NCI-H82 (cell line): ENCODE results near the gene PCDH9.
"Not testable (repeated sequence)": the region's sequence is repeated elsewhere in the genome, so short reads cannot be mapped to it uniquely, and the experiment has no call there.

ENCODE experiments used
- DNase-seq: peaks from one replicate; lab custom pipeline; 2025; lab: John Stamatoyannopoulos, UW

PCDH9 gene

DNA sequence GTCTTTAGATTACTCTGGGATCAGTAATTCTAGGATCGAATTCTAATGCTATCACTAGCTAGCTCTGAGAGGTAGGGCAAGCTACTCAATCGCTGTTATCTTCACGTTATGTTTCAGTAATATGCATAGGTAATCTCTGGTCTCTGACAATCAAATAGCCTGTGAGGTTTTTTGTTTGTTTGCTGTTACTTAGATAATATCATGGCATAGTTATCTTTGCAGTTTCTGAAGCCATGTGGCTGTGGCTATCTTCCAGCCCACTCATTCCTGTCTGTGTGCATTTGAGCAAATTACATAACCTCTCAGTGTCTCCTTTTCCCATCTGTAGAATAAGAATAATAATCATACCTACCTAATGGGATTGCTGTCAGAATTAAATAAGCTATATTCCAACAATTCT, 330.2 kb downstream of the PCDH9 start:
- DNase-seq = no peak

DNA sequence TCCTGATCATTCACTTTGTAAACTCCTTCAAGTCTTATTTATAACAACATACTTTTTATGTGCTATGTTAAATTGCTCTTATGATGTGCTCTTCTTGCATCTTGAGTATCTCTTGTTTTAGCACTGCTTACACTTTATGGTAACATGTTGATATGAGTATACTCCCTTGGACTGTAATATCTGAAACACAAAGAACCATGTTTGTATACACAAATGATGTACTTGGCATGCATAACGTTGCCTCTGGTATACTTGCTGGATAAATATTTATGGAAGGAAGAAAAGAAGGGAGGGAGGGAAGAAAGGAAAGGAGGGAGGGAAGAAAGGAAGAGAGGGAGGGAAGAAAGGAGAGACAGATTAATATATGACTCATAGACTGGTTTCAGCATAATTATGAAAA, 333.2 kb downstream of the PCDH9 start:
- DNase-seq = no peak

DNA sequence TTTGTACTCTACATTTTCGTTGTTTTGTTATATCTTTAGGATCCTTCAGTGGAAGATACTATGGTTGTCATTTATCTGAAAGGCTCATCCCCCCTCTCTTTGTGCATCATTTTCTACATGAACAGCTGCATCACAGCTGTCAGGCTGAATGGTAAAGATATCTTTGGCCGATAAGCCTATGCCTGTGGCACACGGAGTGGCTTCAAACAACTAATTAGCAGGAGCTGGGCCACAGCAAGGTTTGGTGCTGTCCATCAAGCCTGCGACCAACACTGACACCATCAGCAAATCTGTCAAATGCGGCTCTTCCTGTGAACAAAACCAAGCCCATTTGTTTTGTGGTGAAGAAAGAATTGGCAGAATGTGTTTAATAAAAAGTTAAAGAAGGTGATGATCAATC, 334.4 kb downstream of the PCDH9 start:
- peak; percentile 18 for DNase-seq

DNA sequence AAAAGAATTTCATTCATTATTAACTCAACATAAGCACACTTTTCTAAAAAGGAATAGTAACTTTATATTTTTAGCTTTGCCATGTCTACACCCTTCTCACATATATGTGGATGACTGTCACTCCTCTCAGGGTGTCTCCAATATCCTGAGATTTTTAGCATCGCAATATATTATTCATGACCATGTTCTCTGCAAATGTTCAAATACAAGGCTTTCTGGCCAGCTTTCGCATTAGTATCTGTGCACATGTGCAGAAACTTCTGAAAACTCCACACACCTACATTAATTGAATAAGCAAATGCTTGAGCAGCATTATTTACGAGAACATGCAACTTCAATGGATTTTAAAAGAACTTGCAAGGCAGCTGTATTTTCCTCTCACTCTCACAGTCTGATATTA, 334.8 kb downstream of the PCDH9 start:
- DNase-seq = no peak

DNA sequence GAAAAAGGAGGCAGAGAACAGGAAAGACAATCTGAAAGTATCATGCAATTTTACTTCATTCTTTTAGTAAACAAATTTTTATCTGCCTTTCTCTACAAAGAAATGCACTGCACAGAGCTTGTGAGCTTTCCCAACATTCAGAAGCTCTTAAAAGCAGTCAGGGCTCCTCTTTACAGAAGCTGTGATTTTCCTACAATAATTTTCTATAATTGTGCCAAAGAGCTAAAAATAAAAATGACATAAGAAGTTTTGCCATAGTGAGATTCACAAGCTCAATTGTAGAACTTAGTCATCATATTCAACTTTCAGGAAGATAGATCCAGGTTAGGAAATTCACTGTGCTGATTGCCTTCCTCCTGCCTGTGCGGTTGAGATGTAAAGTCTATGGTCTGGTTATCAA, 341.4 kb downstream of the PCDH9 start:
- no peak for DNase-seq

DNA sequence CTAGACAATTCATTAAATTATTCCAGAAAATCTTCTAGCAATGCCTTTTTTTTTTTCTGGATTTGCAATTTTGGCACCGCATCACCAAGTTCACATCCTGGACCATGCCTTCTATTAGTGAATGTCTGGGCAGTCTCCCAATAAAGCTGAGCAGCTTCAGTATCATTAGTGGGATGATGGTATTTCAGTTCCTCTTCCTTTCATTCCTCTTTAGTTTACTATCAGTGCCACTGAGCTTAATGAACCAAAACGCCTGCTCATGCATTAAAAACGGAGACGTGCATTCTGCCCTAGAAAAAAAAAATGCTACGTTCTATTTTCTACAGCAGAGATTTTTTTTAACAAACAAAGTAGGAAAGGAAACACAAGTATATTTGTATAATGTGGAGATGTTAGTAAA, 343.0 kb downstream of the PCDH9 start:
- no peak for DNase-seq

DNA sequence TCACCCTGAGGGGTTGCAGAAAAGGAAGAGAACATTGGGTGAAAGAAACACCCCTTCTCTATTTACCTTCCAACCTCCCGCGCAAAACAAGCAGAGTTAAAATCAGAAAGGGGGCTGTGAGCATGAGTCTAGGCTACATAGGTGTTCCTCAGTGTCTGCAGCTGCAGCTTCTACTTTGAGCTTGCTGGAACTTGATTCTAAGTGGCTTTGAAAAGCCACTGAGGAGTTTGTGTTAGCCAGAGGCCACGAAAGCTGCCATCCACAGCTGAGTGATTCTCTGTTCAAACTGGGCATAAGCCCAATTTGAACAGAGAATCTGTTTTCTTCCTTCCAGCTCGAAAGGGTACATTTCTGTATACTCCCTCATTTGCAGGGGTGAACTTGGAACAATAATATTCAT, 343.9 kb downstream of the PCDH9 start:
- no peak for DNase-seq

DNA sequence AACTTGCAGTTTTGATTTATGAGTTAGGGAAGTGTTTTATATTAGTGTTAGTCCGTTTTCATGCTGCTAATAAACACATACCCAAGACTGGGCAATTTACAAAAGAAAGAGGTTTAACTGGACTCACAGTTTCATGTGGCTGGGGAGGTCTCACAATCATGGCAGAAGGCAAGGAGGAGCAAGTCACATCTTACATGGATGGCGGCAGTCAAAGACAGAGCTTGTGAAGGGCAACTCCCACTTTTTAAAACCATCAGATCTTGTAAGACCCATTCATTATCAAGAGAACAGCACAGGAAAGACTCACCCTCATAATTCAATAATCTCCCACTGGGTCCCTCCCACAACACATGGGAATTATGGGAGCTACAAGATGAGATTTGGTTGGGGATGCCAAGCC, 349.0 kb downstream of the PCDH9 start:
- not testable (repeated sequence) for DNase-seq

DNA sequence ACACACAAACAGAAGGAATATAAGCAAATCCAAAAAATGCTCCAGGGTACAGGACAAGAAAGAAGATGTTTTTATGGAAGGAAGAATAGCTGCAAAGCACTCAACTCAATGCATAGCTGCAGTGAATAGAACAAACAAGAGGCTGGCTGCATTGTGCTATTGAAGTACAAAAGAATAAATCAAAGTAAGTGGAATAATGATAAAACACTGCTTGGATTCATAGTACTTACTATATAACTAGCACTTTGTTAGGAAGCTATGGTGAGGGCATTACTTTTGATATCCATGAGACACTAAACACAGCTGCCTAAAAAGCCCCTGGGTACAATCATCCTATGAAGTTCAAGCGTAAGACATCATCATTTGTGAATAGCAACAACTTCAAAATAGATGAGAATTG, 350.1 kb downstream of the PCDH9 start:
- DNase-seq = no peak

DNA sequence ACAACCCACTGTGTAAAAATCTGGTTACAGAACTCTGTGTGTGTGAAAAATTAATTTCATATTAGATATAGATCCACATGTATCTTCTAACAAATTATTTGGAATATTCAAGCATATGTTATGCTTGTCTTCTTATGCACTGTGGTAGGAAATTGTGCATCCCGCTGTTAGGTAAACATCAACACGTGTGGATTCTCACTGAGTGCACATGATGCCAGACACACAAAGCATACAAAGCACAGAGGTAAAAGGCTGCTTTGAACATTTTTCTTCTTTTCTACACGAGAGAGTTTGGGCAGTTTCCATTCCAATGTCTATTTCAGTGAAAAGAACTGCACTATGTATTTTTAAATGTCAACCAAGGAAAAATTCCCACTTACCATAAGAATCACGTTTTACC, 354.9 kb downstream of the PCDH9 start:
- no peak for DNase-seq

DNA sequence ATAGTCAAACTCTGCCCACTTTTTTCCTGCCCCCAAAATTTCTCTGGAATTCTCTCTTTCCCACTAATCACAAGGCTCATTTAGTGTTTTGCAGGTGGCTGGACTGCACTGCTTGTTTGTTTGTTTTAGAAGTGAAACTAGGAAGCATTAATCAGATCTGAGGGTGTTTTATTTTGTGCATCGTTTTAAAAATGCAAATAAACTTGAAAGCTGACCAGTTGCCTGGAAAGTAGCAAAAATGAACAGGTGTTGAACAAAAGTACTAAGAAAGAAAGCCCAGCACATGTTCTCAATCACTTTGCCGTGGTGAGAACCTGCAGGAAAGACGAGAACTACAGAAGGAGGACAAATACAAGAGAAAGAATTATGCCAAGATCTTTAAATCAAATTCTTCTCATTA, 365.5 kb downstream of the PCDH9 start:
- DNase-seq = no peak

DNA sequence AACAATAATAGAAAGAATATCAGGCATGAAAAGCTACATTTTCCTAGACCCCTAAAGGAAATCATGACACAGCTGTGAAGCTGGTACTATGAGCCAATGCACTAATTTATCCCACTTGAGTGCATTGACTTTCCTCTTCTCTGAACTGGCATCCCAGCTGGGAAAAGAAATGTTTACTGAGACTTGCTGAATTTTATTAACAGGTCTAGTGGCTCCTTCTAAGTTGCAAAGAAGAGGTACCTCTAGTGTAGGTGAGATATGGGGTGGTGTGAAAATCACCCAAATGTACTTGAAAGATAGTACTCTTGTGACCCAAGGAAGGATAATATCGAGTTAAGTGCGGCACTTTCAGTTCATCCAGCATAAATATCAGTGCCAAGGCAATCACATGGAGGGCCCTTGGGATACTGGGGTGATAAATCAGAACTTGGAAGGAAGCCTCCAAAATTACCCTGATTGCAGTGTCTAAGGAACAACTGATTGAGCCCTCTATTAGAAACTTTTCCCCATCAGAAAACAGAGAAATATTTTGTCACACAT, 369.2 kb downstream of the PCDH9 start:
- no peak for DNase-seq

DNA sequence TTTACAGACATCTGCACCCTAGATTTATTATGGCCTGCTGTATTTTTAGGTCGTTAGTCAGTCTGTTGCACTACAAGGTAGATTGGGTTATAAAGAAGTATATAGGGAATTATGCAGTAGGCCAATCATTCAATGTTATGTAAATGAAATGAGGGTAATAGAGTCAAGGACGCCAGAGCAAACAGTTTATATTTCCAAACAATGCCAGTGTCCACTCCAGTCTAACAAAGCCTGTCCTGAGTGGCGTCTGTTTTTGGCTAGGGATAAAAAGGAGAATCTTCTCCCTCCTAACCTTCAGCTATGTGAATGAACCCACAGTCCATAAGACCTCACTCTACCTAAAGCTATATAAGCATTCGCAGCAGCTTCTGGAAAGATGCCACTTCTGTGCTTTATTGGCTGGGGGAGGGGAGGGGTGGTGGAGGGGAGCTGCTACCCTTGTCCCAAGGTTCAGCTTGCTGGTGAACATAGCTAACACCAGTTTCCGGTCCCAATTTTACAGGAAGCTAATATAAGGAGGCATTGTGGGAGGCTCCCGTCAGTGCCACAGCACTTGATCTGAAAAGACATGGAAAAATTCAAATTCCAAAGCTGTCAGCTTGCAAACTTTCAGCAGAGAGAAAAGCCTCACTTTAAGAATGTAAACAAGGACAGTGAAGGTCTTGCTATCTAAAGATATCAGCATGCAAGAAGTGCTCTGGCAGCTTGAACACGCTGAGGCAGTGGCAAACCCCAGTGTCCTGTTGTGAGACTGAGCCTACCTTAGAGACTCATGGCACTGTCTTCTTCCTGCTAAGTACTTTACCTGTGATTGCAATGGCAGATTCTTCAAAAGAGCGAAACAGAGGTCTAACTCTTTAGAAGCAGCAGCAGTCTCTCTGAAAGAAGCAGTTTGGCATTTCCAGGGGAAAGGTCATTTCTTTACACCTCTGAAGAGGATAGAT, 369.9 kb downstream of the PCDH9 start:
- DNase-seq = no peak

DNA sequence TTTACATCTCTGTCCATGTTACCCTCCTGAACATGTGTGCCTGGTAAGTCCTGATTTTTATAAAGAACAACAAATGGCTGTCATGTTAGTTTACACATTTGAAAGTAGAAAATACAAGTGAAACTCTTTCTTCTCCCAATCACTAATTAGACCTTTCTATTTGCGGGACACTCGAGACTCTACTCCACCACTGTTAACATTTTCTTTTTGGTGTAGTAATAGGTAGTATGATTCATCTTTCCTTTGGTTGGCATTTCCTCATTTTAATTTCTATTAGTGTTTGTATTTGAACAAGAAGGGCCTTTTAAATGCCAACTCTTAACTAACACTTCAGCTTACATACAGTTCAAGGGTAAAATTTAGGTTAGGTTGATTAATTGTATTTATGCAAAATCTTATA, 371.1 kb downstream of the PCDH9 start:
- no peak for DNase-seq

DNA sequence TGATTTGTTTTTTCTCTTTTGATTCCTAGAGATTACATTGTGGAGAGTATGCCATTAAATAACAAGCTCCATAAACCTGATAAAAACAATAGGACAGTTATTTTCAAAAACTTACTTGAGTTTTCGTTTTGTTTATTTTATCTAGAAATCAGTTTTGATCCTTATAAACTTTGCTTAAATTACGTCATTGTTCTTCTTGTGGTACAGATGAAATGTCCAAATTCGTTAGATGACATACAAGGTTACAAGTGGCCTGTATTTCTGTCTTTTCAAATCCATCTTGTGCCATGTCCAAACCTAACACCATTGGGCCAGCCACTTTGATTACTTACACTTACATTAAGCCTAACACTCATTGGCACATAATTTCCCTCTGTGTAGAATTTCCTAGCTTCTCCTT, 372.0 kb downstream of the PCDH9 start:
- DNase-seq = no peak

DNA sequence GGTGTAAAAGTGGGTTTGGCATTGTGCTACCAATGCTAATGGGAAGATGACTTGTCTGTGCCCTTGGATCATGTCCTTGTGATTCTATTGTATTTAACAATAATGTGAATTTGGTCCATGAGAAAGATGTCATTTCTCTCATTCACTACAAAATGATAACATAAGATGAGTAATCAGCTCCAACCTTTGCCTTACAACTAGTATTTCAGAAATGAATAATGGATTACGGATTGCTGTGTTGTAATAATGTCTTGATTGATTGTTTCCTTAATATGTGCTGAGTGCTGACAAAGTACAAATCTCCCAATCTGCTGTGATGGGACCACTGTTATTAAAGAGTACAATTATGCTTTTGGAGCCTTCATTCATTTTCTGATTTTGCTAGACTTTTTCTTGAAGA, 375.0 kb downstream of the PCDH9 start:
- peak; percentile 14 for DNase-seq

DNA sequence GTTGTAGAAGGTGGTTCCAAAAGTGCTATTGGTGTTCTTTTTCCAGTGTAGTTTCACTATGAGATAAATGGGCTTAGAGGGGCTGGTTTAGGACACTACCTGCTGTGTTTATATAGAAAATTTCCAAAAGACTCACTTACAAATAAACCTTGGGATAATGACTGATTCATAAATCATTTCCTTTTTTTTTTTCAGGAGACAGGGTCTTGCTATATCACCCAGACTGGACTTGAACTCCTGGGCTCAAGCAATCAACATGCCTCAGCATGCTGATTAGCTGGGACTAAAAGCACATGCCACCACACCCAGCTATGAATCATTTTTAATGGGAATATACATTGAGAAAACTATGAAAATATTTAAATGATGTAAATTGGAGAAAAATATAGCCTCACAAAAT, 376.6 kb downstream of the PCDH9 start:
- DNase-seq = no peak

DNA sequence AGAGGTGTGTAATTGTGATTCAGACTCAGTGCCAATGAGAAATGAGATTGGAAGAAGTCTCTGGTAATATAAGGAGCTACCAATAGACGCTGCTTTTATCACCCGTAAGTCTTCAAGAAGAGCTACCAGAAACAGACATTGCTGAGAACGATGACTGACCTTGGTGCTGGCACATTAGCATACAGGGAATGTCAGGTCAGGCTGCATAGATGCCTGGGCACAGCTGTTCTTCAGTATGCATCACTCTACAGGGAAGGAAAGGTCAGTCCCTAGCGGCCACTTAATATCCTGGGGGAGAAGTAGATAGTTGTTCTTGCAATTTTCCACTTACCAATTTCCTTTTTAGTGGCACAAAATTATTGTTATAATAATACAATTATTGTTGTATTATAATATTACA, 380.4 kb downstream of the PCDH9 start:
- DNase-seq = no peak

DNA sequence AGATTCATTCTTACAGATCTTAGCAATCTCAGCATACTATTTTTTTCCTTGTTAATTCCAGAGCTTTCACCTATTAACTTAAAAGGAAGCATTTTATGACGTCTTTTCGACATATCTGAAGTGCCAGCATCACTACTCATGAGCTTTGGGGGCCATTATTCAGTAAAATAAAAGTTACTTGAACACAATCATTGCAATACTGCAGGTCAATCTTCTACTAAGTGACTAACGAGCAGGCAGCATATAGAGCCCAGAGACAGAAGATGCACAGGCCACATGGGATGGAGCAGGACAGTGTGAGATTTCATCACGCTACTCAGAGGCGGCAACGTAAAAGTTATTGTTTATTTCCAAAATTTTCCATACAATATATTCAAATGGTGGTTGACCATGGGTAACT, 382.6 kb downstream of the PCDH9 start:
- DNase-seq = no peak

DNA sequence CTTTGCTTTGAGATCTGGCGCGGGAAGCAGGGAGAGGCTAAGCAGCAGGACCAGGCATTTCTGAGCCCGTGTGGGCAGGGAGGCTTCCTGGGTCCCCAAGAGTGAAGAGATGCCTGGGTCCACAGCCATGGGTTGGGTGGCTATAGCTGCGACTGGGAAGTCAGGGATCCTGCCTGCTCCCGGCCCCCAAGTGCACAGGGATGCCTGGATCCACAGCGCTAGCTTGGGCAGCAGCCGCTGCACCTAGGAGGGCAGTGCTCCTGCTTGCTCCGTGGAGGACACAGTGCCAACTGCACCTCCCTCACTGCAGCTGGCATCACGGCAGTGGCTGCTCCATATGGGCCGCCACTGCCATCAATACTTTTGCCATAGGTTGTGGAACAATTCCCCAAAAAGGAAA, 384.7 kb downstream of the PCDH9 start:
- no peak for DNase-seq

DNA sequence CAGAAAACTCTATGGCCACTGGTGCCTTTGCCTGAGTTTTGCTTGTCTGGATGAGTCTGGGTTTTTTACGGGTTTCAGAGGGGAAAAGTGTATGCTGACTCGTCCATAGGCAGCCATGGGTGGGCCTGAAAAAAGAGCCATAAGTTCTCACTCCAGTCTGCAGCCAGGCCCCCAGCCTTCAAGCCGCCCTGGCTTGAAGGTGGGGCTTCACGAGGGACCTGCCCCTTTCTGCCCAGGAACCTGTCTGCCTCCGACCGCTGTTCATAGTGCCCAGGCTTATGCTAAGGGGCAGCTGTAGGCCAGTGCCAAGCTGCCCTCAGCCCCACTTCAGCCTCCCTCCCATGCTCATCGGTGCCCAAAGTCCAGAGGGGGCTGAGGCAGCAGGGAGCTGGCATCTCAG, 385.2 kb downstream of the PCDH9 start:
- no peak for DNase-seq

DNA sequence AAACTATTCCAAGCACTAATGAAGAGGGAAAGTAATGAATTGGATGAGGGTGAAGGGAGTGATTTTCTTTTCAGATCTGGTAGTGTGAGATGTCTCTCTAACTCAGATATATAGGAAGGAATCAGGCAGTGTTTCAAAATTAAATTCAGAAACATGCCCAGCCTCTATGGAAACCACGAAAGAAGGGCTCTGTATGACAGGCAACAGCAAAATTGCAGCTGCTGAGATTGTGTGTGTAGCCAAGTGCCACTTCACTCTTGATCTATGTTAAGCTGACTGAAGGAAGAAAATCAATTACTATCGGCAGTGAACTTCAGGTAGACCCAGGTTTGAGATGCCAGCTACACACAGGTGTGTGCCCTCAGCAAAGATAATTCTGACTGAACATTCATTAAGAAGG, 387.4 kb downstream of the PCDH9 start:
- DNase-seq = no peak

DNA sequence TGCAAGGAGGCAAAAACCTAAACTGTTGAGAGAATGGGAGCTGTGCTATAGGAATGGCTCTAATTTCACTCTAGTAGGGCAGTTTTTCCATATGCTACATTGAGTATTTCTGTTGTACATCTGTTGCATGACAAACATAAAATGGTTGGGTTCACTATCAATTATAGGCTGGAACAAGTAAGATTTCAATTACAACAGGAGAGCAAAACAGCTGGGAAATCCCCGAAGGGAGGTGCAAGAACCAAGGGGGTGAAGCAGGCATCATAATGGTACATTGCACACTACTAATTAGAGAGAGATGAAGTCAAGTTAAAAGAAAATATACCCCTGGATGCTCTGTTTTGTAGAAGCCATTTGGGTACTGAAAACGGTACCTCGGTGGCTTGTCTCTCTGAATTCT, 389.5 kb downstream of the PCDH9 start:
- DNase-seq = no peak

DNA sequence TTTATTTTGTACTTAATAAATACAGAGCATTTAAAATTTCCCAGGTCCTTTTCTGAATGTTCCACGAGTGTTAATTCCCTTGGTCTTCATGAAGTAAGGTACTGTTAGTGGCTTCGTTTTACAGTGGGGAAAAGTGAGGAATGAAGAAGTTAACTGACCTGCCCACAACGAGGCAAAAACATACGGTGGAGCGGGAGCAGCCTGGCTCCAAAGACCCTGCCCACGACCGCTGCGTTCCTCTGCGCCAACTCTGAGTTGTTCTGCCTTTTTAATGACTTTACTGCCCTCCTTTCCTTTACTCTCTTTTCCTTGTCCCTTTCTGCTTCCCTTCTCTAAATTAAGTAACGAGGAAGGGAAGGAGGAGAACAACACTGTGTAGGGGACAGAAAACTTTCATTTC, 392.9 kb downstream of the PCDH9 start:
- DNase-seq = no peak
